Measurements from ENCODE around the gene BOD1L1. TPM values are rescaled to one million over a fixed set of nuclear protein-coding genes. Genes with fewer than 3 reads are reported as not detected.
"Not testable (repeated sequence)": the region's sequence is repeated elsewhere in the genome, so short reads cannot be mapped to it uniquely, and the experiment has no call there.

BOD1L1 gene
- total RNA-seq, 1 donor = 27.5 TPM

- H3K9me3 ChIP-seq (ENCODE audit: low read depth, low read length) = no peaks in the 10 kb centered on the region
- DNase-seq (ENCODE audit: insufficient read length, low spot score, missing footprints) = no peak
- H3K4me3 ChIP-seq (ENCODE audit: insufficient read depth, low read length) = no peak overlapping the region
- H3K4me2 ChIP-seq (ENCODE audit: insufficient read depth, low read length) = no peak overlapping the region
- H3K4me1 ChIP-seq (ENCODE audit: insufficient read depth, low read length) = peaks cover 11% of the 10 kb centered on the region
- no peaks in the 10 kb centered on the region for H3K27me3 ChIP-seq (ENCODE audit: insufficient read depth, low read length)
- no peak overlapping the region for H3K27ac ChIP-seq (ENCODE audit: low read depth, low read length)
- TF ChIP-seq CTCF (IDR thresholded peaks at IDR 0.05; ENCODE audit: extremely low read depth, low read depth, low read length) = no peak
- H3K36me3 ChIP-seq (ENCODE audit: insufficient read depth, low read length) = no peaks in the 10 kb centered on the region
- no peak overlapping the region for H2AFZ ChIP-seq (ENCODE audit: low read length)
- H3K79me2 ChIP-seq (ENCODE audit: insufficient read depth, low read length) = no peaks in the 10 kb centered on the region
- no peaks in the 10 kb centered on the region for H4K20me1 ChIP-seq (ENCODE audit: insufficient read depth, low read length)
Observed at GRCh38 chr4:13561673-13562072, 65.9 kb downstream of the BOD1L1 start.

GRCh38 chr4:13560111-13560510, 67.4 kb downstream of the BOD1L1 start:
- H3K4me1 ChIP-seq (ENCODE audit: insufficient read depth, low read length) = peaks cover 11% of the 10 kb centered on the region
- not testable (repeated sequence) for DNase-seq (ENCODE audit: insufficient read length, low spot score, missing footprints); H2AFZ ChIP-seq (ENCODE audit: low read length); H4K20me1 ChIP-seq (ENCODE audit: insufficient read depth, low read length); H3K27ac ChIP-seq (ENCODE audit: low read depth, low read length); H3K79me2 ChIP-seq (ENCODE audit: insufficient read depth, low read length); H3K4me3 ChIP-seq (ENCODE audit: insufficient read depth, low read length); H3K4me2 ChIP-seq (ENCODE audit: insufficient read depth, low read length); H3K36me3 ChIP-seq (ENCODE audit: insufficient read depth, low read length); H3K27me3 ChIP-seq (ENCODE audit: insufficient read depth, low read length); H3K9me3 ChIP-seq (ENCODE audit: low read depth, low read length)

- H3K4me2 ChIP-seq (ENCODE audit: insufficient read depth, low read length) = peak overlapping the region; percentile 33
- no peak overlapping the region for H3K4me3 ChIP-seq (ENCODE audit: insufficient read depth, low read length)
- H3K79me2 ChIP-seq (ENCODE audit: insufficient read depth, low read length) = no peaks in the 10 kb centered on the region
- H2AFZ ChIP-seq (ENCODE audit: low read length) = no peak overlapping the region
- peak; percentile 55 for DNase-seq (ENCODE audit: insufficient read length, low spot score, missing footprints)
- TF ChIP-seq CTCF (IDR thresholded peaks at IDR 0.05; ENCODE audit: extremely low read depth, low read depth, low read length) = no peak
- peaks cover 11% of the 10 kb centered on the region for H3K4me1 ChIP-seq (ENCODE audit: insufficient read depth, low read length)
- H3K9me3 ChIP-seq (ENCODE audit: low read depth, low read length) = no peaks in the 10 kb centered on the region
- H3K36me3 ChIP-seq (ENCODE audit: insufficient read depth, low read length) = no peaks in the 10 kb centered on the region
- no peaks in the 10 kb centered on the region for H3K27me3 ChIP-seq (ENCODE audit: insufficient read depth, low read length)
- no peaks in the 10 kb centered on the region for H4K20me1 ChIP-seq (ENCODE audit: insufficient read depth, low read length)
- no peak overlapping the region for H3K27ac ChIP-seq (ENCODE audit: low read depth, low read length)
Observed at GRCh38 chr4:13559413-13559812, 68.1 kb downstream of the BOD1L1 start.

GRCh38 chr4:13558881-13559280, 68.6 kb downstream of the BOD1L1 start:
- H3K9me3 ChIP-seq (ENCODE audit: low read depth, low read length) = no peaks in the 10 kb centered on the region
- H4K20me1 ChIP-seq (ENCODE audit: insufficient read depth, low read length) = no peaks in the 10 kb centered on the region
- no peaks in the 10 kb centered on the region for H3K27me3 ChIP-seq (ENCODE audit: insufficient read depth, low read length)
- no peak for DNase-seq (ENCODE audit: insufficient read length, low spot score, missing footprints)
- TF ChIP-seq CTCF (IDR thresholded peaks at IDR 0.05; ENCODE audit: extremely low read depth, low read depth, low read length) = no peak
- peaks cover 11% of the 10 kb centered on the region for H3K4me1 ChIP-seq (ENCODE audit: insufficient read depth, low read length)
- no peak overlapping the region for H2AFZ ChIP-seq (ENCODE audit: low read length)
- no peak overlapping the region for H3K27ac ChIP-seq (ENCODE audit: low read depth, low read length)
- no peaks in the 10 kb centered on the region for H3K79me2 ChIP-seq (ENCODE audit: insufficient read depth, low read length)
- H3K4me2 ChIP-seq (ENCODE audit: insufficient read depth, low read length) = peak overlapping the region; percentile 33
- no peaks in the 10 kb centered on the region for H3K36me3 ChIP-seq (ENCODE audit: insufficient read depth, low read length)
- H3K4me3 ChIP-seq (ENCODE audit: insufficient read depth, low read length) = no peak overlapping the region
